Keratinocyte (primary cell): ENCODE results near the gene AATF. TPM values are rescaled to one million over a fixed set of nuclear protein-coding genes. Genes with fewer than 3 reads are reported as not detected.

Experiments used
- DNase-seq: peaks from one replicate; pipeline ENCODE4 v3.0.0-alpha.2; 2011; ENCODE audit warnings: low read depth, missing footprints, low spot score
- FAIRE-seq: peaks from 2 replicates; lab custom pipeline; 2011; peaks lifted over from hg19 to GRCh38; lab: Jason Lieb, UNC
- H2AFZ ChIP-seq: 2 replicates; pipeline ENCODE4 v1.6.0; 2012; ENCODE audit warnings: low read length, control low read depth, inconsistent platforms; ENCODE audit not compliant: control insufficient read depth
- H3K27ac ChIP-seq: 2 replicates; pipeline ENCODE4 v1.5.1; 2011; ENCODE audit warnings: low read length; ENCODE audit not compliant: control insufficient read depth, insufficient read depth
- H3K27me3 ChIP-seq: 3 replicates; pipeline ENCODE4 v1.6.0; 2011; ENCODE audit warnings: low read length; ENCODE audit not compliant: control insufficient read depth, insufficient read depth; ENCODE audit errors: extremely low read depth
- H3K36me3 ChIP-seq, 2 experiments: 2 replicates in 1 of 2; 3 replicates in 1 of 2; pipeline ENCODE4 v1.5.1; 2011; ENCODE audit warnings: low read length in 2 of 2, mild to moderate bottlenecking in 1 of 2; ENCODE audit not compliant: control insufficient read depth in 2 of 2, insufficient read depth in 2 of 2; ENCODE audit errors: extremely low read depth in 1 of 2
- H3K4me1 ChIP-seq: 3 replicates; pipeline ENCODE4 v1.5.1; 2011; ENCODE audit warnings: low read length; ENCODE audit not compliant: control insufficient read depth, insufficient read depth; ENCODE audit errors: extremely low read depth
- H3K4me2 ChIP-seq: 3 replicates; pipeline ENCODE4 v1.6.0; 2011; ENCODE audit warnings: low read depth, low read length; ENCODE audit not compliant: control insufficient read depth, insufficient read depth; ENCODE audit errors: extremely low read depth
- H3K4me3 ChIP-seq, 3 experiments: fragments of 200-600 bp in 1 of 3; sonication (generic) in 1 of 3; 2 replicates in 2 of 3; 3 replicates in 1 of 3; pipeline ENCODE4 v1.5.1; 2011 to 2016; ENCODE audit warnings: low read length in 3 of 3, mild to moderate bottlenecking in 3 of 3, control low read depth in 2 of 3, inconsistent platforms in 1 of 3, low read depth in 1 of 3, mixed read lengths in 1 of 3, mixed run types in 1 of 3, moderate library complexity in 1 of 3; ENCODE audit not compliant: control insufficient read depth in 2 of 3, insufficient read depth in 2 of 3; ENCODE audit errors: extremely low read depth in 1 of 3
- H3K79me2 ChIP-seq: 2 replicates; pipeline ENCODE4 v1.6.0; 2012; ENCODE audit warnings: low read length; ENCODE audit not compliant: control insufficient read depth, insufficient read depth
- H3K9ac ChIP-seq: 3 replicates; pipeline ENCODE4 v1.6.0; 2011; ENCODE audit warnings: low read length; ENCODE audit not compliant: control insufficient read depth, insufficient read depth; ENCODE audit errors: extremely low read depth
- H3K9me1 ChIP-seq: 3 replicates; pipeline ENCODE4 v1.6.0; 2011; ENCODE audit warnings: low read length; ENCODE audit not compliant: control insufficient read depth, insufficient read depth; ENCODE audit errors: extremely low read depth
- H3K9me3 ChIP-seq: 2 replicates; pipeline ENCODE4 v1.5.1; 2012; ENCODE audit warnings: low read depth, low read length; ENCODE audit not compliant: control insufficient read depth
- H4K20me1 ChIP-seq: 3 replicates; pipeline ENCODE4 v1.6.0; 2011; ENCODE audit warnings: low read length; ENCODE audit not compliant: control insufficient read depth, insufficient read depth; ENCODE audit errors: extremely low read depth
- EZH2 ChIP-seq: IDR thresholded peaks from one replicate; pipeline ENCODE4 v1.6.1; 2012; ENCODE audit warnings: inconsistent platforms, mild to moderate bottlenecking, low read length, moderate library complexity
- dilution Hi-C: fragments of 300-500 bp; cut with MboI; formaldehyde crosslinking; loops from one replicate; pipeline ENCODE4 v1.7.0; 2020; ENCODE audit warnings: low sequenced_read_pairs; ENCODE audit not compliant: extremely low pct_ligation_motif_present
- polyA plus RNA-seq, 5 experiments: library from polyadenylated mRNA; depleted of rRNA in 3 of 5; stranded (reverse) in 3 of 5; stranded (forward) in 1 of 5; unstranded in 1 of 5; fragments of >200 nt; gene quantifications; 1 replicate in 1 of 5; 2 replicates in 3 of 5; 3 replicates in 1 of 5; pipeline versions ENCODE4 v1.2.1 to v1.2.3, GENCODE V29; 2011 to 2012; ENCODE audit warnings: missing spikeins in 2 of 5, low read depth in 1 of 5, low replicate concordance in 1 of 5
- TF ChIP-seq, protein P1 (sequence below), 3 experiments: IDR thresholded peaks in 1 of 3; conservative IDR thresholded peaks in 1 of 3; optimal IDR thresholded peaks in 1 of 3; 2 replicates in 2 of 3; 3 replicates in 1 of 3; pipeline versions ENCODE3 to v1.5.1; 2011; ENCODE audit warnings: low read length in 3 of 3, mild to moderate bottlenecking in 3 of 3, moderate library complexity in 2 of 3, control low read depth in 1 of 3, inconsistent platforms in 1 of 3; ENCODE audit not compliant: insufficient read depth in 2 of 3; ENCODE audit errors: extremely low read depth in 1 of 3

AATF gene
- polyA plus RNA-seq, 1 donor (not counting 4 experiments of a cell fraction or from before 2014, with no cell fraction given): 30.4 TPM

DNA sequence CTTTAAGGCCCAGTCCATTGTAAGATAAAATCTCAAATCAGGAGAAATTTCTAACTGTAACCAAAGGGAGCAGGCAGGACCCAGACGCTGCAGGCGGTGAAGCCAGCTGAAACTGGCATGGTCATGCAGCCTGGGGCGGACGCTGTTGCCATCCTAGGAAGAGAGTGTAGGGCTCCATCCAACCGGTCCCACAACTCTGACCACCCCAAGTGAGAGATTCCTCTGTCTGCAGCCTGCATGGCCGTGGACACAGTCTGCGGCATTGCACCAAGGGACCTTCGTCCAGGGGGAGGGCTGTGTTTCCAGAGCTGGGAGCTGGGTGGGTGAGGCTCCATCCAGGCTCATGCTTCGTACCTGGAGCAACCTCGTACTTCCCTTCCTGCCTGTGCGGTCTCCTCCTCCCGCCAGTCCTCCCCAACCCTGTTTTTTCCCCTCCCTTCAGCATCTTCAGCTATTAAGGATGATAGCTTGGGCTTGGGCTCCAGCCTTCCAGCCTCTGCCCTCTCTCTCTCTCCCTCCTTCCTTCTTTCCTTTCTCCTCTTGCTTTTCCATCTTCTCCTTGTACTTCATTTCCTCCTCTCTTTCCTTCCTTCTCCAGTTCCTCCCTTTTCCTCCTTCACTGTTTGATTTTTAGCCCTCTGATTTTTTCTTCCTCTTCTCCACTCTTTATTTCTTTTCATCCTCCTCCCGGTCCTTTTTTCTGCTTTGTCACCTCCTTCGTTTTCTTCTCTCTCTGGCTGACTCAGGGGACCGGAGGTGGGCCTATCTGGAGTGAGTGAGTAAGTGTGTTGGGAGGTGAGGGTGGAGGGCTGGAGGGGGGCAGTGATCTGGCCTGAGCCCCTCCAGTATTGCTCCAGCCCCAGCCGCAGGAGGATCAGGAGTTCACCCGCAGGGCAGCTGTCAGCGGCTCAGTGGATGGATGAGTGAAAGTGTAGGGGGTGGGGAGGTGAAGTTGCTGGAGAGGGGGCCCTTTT, 28.4 kb upstream of the AATF start:
- TF ChIP-seq, protein P1, sequence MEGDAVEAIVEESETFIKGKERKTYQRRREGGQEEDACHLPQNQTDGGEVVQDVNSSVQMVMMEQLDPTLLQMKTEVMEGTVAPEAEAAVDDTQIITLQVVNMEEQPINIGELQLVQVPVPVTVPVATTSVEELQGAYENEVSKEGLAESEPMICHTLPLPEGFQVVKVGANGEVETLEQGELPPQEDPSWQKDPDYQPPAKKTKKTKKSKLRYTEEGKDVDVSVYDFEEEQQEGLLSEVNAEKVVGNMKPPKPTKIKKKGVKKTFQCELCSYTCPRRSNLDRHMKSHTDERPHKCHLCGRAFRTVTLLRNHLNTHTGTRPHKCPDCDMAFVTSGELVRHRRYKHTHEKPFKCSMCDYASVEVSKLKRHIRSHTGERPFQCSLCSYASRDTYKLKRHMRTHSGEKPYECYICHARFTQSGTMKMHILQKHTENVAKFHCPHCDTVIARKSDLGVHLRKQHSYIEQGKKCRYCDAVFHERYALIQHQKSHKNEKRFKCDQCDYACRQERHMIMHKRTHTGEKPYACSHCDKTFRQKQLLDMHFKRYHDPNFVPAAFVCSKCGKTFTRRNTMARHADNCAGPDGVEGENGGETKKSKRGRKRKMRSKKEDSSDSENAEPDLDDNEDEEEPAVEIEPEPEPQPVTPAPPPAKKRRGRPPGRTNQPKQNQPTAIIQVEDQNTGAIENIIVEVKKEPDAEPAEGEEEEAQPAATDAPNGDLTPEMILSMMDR (optimal IDR thresholded peaks at IDR 0.05 in 1 of 3, IDR thresholded peaks at IDR 0.05 in 1 of 3, conservative IDR thresholded peaks at IDR 0.05 in 1 of 3; ENCODE audit: extremely low read depth in 1 of 3, insufficient read depth in 2 of 3, low read length in 3 of 3): no peak
- TF ChIP-seq EZH2: no peak
- Histone ChIP-seq H3K27ac (peak overlapping the region; percentile 97), H3K4me3 (peak overlapping the region in 2 of 3 experiments; percentile 8 to 55), H3K9me3 (no peaks in the 10 kb centered on the region), H3K79me2 (no peaks in the 10 kb centered on the region), H3K4me1 (peaks cover 52% of the 10 kb centered on the region), H3K27me3 (no peaks in the 10 kb centered on the region), H3K9ac (peak overlapping the region; percentile 80), H3K36me3 (no peaks in the 10 kb centered on the region), H3K4me2 (peak overlapping the region; percentile 69), H4K20me1 (no peaks in the 10 kb centered on the region), H2AFZ (peak overlapping the region; percentile 58), H3K9me1 (no peaks in the 10 kb centered on the region)
- no peak for FAIRE-seq
- no peak for DNase-seq
- dilution Hi-C loops: no loop called here

DNA sequence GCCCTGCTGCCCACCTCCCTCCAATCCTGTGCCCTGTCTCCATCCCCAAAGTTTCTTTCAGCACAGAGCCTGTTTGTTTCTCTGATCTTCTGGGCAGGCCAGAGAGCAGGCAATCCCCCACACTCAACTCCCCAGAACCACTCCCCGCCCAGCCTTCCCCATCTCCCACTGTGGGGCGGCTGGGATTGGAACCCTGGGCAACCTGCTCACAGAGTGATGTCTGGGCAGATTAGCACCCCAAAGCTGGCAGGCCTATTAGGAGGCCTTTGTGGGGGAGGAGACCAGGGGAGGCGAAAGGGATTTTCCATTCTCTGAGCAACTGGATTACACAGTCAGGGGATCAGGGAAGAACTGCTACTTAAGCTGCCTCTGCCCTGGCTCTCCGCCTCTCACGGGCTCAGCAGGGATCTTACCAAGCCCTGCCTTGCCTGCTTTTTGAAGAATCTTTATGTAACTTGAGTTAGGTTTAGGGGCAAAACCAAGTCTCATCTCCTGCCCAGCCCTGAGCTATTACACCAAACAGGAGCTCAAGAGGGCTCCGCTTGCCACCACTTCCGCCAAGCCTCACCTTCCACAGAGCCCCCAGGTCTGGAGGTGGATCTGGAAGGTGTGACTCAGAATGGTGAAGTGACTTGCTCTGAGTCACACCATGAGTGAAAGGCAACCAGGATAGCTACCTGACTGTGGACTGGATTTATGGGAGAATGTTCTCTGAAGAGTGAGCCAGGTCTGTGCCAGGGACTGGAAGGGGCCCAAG, 27.5 kb upstream of the AATF start:
- TF ChIP-seq, protein P1 (optimal IDR thresholded peaks at IDR 0.05 in 1 of 3, IDR thresholded peaks at IDR 0.05 in 1 of 3, conservative IDR thresholded peaks at IDR 0.05 in 1 of 3; ENCODE audit: extremely low read depth in 1 of 3, insufficient read depth in 2 of 3, low read length in 3 of 3): no peak
- TF ChIP-seq EZH2: no peak
- dilution Hi-C loops: no loop called here
- Histone ChIP-seq H3K36me3 (no peaks in the 10 kb centered on the region), H2AFZ (peak overlapping the region; percentile 58), H3K9ac (peak overlapping the region; percentile 80), H3K27me3 (no peaks in the 10 kb centered on the region), H3K9me3 (no peaks in the 10 kb centered on the region), H3K4me2 (peak overlapping the region; percentile 69), H3K9me1 (no peaks in the 10 kb centered on the region), H3K4me3 (peak overlapping the region in 2 of 3 experiments; percentile 8 to 55), H3K27ac (peak overlapping the region; percentile 97), H3K4me1 (peaks cover 52% of the 10 kb centered on the region), H4K20me1 (no peaks in the 10 kb centered on the region), H3K79me2 (no peaks in the 10 kb centered on the region)
- FAIRE-seq (no peak), DNase-seq (peak; percentile 92)
